Panc1 (cell line): ENCODE measurements around the gene POLR2B.

Experiments
- SIN3A ChIP-seq: IDR thresholded peaks from 2 replicates; pipeline ENCODE4 v1.6.1; 2012; ENCODE audit warnings: low read depth, mild to moderate bottlenecking, low read length, moderate library complexity, borderline replicate concordance; ENCODE audit not compliant: insufficient read depth
- TCF7L2 ChIP-seq: IDR thresholded peaks from 2 replicates; pipeline ENCODE4 v1.6.1; 2011; ENCODE audit warnings: mild to moderate bottlenecking, low read depth, low read length, inconsistent platforms
- TF ChIP-seq, protein P1 (sequence below): fragments of 450-650 bp; IDR thresholded peaks from 2 replicates; pipeline ENCODE4 v1.5.1; 2017; ENCODE audit warnings: mild to moderate bottlenecking
- TF ChIP-seq, protein P2 (sequence below), 2 experiments: IDR thresholded peaks; 2 replicates each; pipeline ENCODE4 v1.6.1; 2011 to 2012; ENCODE audit warnings: low read depth in 2 of 2, control low read depth in 1 of 2, low read length in 1 of 2, mild to moderate bottlenecking in 1 of 2, moderate library complexity in 1 of 2; ENCODE audit not compliant: insufficient read depth in 1 of 2

DNA sequence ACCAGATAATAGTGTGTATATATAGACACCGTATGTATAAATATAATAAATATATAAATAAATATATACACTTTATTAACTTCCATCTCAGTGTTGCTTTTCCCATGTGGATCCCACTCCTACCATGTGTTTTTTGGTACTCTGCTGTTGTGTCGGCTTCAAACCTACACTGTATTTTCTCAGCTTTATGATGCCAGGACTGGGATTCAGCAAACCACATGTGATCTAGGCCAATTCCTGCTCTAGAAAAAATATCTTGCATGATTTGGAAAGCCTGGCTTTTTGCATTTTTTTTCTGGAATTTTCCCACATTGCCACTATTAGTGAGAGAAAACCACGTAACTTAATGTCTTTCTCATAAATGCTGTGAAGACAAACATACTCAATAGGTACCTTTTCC is 55.8 kb downstream of the POLR2B start:
- TF ChIP-seq, protein P1, sequence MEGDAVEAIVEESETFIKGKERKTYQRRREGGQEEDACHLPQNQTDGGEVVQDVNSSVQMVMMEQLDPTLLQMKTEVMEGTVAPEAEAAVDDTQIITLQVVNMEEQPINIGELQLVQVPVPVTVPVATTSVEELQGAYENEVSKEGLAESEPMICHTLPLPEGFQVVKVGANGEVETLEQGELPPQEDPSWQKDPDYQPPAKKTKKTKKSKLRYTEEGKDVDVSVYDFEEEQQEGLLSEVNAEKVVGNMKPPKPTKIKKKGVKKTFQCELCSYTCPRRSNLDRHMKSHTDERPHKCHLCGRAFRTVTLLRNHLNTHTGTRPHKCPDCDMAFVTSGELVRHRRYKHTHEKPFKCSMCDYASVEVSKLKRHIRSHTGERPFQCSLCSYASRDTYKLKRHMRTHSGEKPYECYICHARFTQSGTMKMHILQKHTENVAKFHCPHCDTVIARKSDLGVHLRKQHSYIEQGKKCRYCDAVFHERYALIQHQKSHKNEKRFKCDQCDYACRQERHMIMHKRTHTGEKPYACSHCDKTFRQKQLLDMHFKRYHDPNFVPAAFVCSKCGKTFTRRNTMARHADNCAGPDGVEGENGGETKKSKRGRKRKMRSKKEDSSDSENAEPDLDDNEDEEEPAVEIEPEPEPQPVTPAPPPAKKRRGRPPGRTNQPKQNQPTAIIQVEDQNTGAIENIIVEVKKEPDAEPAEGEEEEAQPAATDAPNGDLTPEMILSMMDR = no peak
- TF ChIP-seq, protein P2, sequence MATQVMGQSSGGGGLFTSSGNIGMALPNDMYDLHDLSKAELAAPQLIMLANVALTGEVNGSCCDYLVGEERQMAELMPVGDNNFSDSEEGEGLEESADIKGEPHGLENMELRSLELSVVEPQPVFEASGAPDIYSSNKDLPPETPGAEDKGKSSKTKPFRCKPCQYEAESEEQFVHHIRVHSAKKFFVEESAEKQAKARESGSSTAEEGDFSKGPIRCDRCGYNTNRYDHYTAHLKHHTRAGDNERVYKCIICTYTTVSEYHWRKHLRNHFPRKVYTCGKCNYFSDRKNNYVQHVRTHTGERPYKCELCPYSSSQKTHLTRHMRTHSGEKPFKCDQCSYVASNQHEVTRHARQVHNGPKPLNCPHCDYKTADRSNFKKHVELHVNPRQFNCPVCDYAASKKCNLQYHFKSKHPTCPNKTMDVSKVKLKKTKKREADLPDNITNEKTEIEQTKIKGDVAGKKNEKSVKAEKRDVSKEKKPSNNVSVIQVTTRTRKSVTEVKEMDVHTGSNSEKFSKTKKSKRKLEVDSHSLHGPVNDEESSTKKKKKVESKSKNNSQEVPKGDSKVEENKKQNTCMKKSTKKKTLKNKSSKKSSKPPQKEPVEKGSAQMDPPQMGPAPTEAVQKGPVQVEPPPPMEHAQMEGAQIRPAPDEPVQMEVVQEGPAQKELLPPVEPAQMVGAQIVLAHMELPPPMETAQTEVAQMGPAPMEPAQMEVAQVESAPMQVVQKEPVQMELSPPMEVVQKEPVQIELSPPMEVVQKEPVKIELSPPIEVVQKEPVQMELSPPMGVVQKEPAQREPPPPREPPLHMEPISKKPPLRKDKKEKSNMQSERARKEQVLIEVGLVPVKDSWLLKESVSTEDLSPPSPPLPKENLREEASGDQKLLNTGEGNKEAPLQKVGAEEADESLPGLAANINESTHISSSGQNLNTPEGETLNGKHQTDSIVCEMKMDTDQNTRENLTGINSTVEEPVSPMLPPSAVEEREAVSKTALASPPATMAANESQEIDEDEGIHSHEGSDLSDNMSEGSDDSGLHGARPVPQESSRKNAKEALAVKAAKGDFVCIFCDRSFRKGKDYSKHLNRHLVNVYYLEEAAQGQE (IDR thresholded peaks at IDR 0.05; ENCODE audit: insufficient read depth in 1 of 2, low read depth in 2 of 2, low read length in 1 of 2) = no peak
- TF ChIP-seq SIN3A (no peak), TCF7L2 (no peak)
